GM10847 (cell line): ENCODE results near the gene LTB4R2.

Experiments used
- POLR2A ChIP-seq: IDR thresholded peaks from 2 replicates; pipeline ENCODE4 v1.6.1; 2011; ENCODE audit not compliant: insufficient read length; ENCODE audit errors: extremely low read depth

Gene LTB4R2

GRCh38 chr14:24285351-24285750, 24.6 kb upstream of the LTB4R2 start:
- TF ChIP-seq POLR2A, result no peak

- no peak for TF ChIP-seq POLR2A
Observed at GRCh38 chr14:24286996-24287395, 22.9 kb upstream of the LTB4R2 start.

GRCh38 chr14:24289649-24290280, 20.2 kb upstream of the LTB4R2 start:
- no peak for TF ChIP-seq POLR2A

- no peak for TF ChIP-seq POLR2A
Observed at GRCh38 chr14:24290746-24291145, 19.2 kb upstream of the LTB4R2 start.

- TF ChIP-seq POLR2A, result no peak
Observed at GRCh38 chr14:24291446-24292117, 18.4 kb upstream of the LTB4R2 start.

- TF ChIP-seq POLR2A, result no peak
Observed at GRCh38 chr14:24292118-24292807, 17.7 kb upstream of the LTB4R2 start.

- no peak for TF ChIP-seq POLR2A
Observed at GRCh38 chr14:24293525-24293924, 16.4 kb upstream of the LTB4R2 start.

GRCh38 chr14:24296341-24297157, 13.4 kb upstream of the LTB4R2 start:
- no peak for TF ChIP-seq POLR2A

- TF ChIP-seq POLR2A, result no peak
Observed at GRCh38 chr14:24297190-24297964, 12.6 kb upstream of the LTB4R2 start.

- no peak for TF ChIP-seq POLR2A
Observed at GRCh38 chr14:24298892-24299254, 11.1 kb upstream of the LTB4R2 start.

- peak; percentile 47 for TF ChIP-seq POLR2A
Observed at GRCh38 chr14:24299255-24300191, 10.4 kb upstream of the LTB4R2 start, which contains the start of the genes DHRS1 and NOP9. Gene DHRS1, minus strand, starts transcription at chr14:24299780. Its CDS starts 674 bp downstream, at chr14:24299106. Gene NOP9, plus strand, starts transcription at chr14:24299850. Its CDS starts 105 bp downstream, at chr14:24299955.

GRCh38 chr14:24300326-24300980, 9.5 kb upstream of the LTB4R2 start:
- no peak for TF ChIP-seq POLR2A

- no peak for TF ChIP-seq POLR2A
Observed at GRCh38 chr14:24304019-24304387, 5.9 kb upstream of the LTB4R2 start.
